ENCODE data around the gene GPR142.

The GPR142 gene

GRCh38 chr17:74354123-74354522, 13.2 kb upstream of the GPR142 start:
- Histone ChIP-seq H3K27me3 (ENCODE audit: insufficient read depth, low read length, poor library complexity, severe bottlenecking) (no peaks in the 10 kb centered on the region), H3K36me3 (ENCODE audit: insufficient read depth, low read length) (no peaks in the 10 kb centered on the region), H3K79me2 (ENCODE audit: insufficient read depth, low read length) (no peaks in the 10 kb centered on the region), H3F3A (ENCODE audit: low read depth) (no peaks in the 10 kb centered on the region), H3K4me1 (ENCODE audit: insufficient read depth, low read length, poor library complexity, severe bottlenecking) (no peaks in the 10 kb centered on the region), H3K9ac (ENCODE audit: low read depth, low read length, poor library complexity, severe bottlenecking) (no peak overlapping the region), H4K20me1 (ENCODE audit: insufficient read depth, low read length, poor library complexity, severe bottlenecking) (no peaks in the 10 kb centered on the region), H3K4me3 (ENCODE audit: low read length, poor library complexity, severe bottlenecking) (no peak overlapping the region), H2AFZ (ENCODE audit: low read length) (peak overlapping the region; percentile 79; the same call in 1 of the 2 replicates), H3K9me2 (replicated peaks; ENCODE audit: low read depth, low read length) (no peaks in the 10 kb centered on the region), H3K9me3 (ENCODE audit: insufficient read depth, low read depth, low read length) (no peaks in the 10 kb centered on the region), H3K4me2 (ENCODE audit: low read depth, low read length, poor library complexity, severe bottlenecking) (peak overlapping the region; percentile 44)
- TF ChIP-seq CTCF (conservative IDR thresholded peaks at IDR 0.05; ENCODE audit: low read length), result peak; percentile 99
- TF ChIP-seq EZH2phosphoT487 (IDR thresholded peaks at IDR 0.05; ENCODE audit: borderline replicate concordance), result no peak

- no peaks in the 10 kb centered on the region for H3K9me2 ChIP-seq (replicated peaks; ENCODE audit: low read depth, low read length)
- no peak overlapping the region for H3K4me2 ChIP-seq (ENCODE audit: low read depth, low read length, poor library complexity, severe bottlenecking)
- TF ChIP-seq EZH2phosphoT487 (IDR thresholded peaks at IDR 0.05; ENCODE audit: borderline replicate concordance) (no peak), CTCF (conservative IDR thresholded peaks at IDR 0.05; ENCODE audit: low read length) (no peak)
- no peaks in the 10 kb centered on the region for H3K27me3 ChIP-seq (ENCODE audit: insufficient read depth, low read length, poor library complexity, severe bottlenecking)
- no peaks in the 10 kb centered on the region for H3F3A ChIP-seq (ENCODE audit: low read depth)
- H3K4me3 ChIP-seq (ENCODE audit: low read length, poor library complexity, severe bottlenecking), result no peak overlapping the region
- H2AFZ ChIP-seq (ENCODE audit: low read length), result no peak overlapping the region
- no peak overlapping the region for H3K9ac ChIP-seq (ENCODE audit: low read depth, low read length, poor library complexity, severe bottlenecking)
- no peaks in the 10 kb centered on the region for H3K9me3 ChIP-seq (ENCODE audit: insufficient read depth, low read depth, low read length)
- H3K4me1 ChIP-seq (ENCODE audit: insufficient read depth, low read length, poor library complexity, severe bottlenecking), result no peaks in the 10 kb centered on the region
- no peaks in the 10 kb centered on the region for H3K36me3 ChIP-seq (ENCODE audit: insufficient read depth, low read length)
- H4K20me1 ChIP-seq (ENCODE audit: insufficient read depth, low read length, poor library complexity, severe bottlenecking), result no peaks in the 10 kb centered on the region
- H3K79me2 ChIP-seq (ENCODE audit: insufficient read depth, low read length), result no peaks in the 10 kb centered on the region
Observed at GRCh38 chr17:74354561-74354960, 12.7 kb upstream of the GPR142 start.

- H3K9ac ChIP-seq (ENCODE audit: low read depth, low read length, poor library complexity, severe bottlenecking), result no peak overlapping the region
- H3K4me1 ChIP-seq (ENCODE audit: insufficient read depth, low read length, poor library complexity, severe bottlenecking), result no peaks in the 10 kb centered on the region
- no peaks in the 10 kb centered on the region for H3K79me2 ChIP-seq (ENCODE audit: insufficient read depth, low read length)
- H4K20me1 ChIP-seq (ENCODE audit: insufficient read depth, low read length, poor library complexity, severe bottlenecking), result no peaks in the 10 kb centered on the region
- H3K4me2 ChIP-seq (ENCODE audit: low read depth, low read length, poor library complexity, severe bottlenecking), result no peak overlapping the region
- no peaks in the 10 kb centered on the region for H3K27me3 ChIP-seq (ENCODE audit: insufficient read depth, low read length, poor library complexity, severe bottlenecking)
- no peaks in the 10 kb centered on the region for H3K9me3 ChIP-seq (ENCODE audit: insufficient read depth, low read depth, low read length)
- no peak for TF ChIP-seq EZH2phosphoT487 (IDR thresholded peaks at IDR 0.05; ENCODE audit: borderline replicate concordance)
- no peak for TF ChIP-seq CTCF (conservative IDR thresholded peaks at IDR 0.05; ENCODE audit: low read length)
- H3K9me2 ChIP-seq (replicated peaks; ENCODE audit: low read depth, low read length), result no peaks in the 10 kb centered on the region
- H3F3A ChIP-seq (ENCODE audit: low read depth), result no peaks in the 10 kb centered on the region
- no peaks in the 10 kb centered on the region for H3K36me3 ChIP-seq (ENCODE audit: insufficient read depth, low read length)
- H2AFZ ChIP-seq (ENCODE audit: low read length), result no peak overlapping the region
- H3K4me3 ChIP-seq (ENCODE audit: low read length, poor library complexity, severe bottlenecking), result no peak overlapping the region
Observed at GRCh38 chr17:74355065-74355464, 12.2 kb upstream of the GPR142 start.
